MM.1S (cell line): ENCODE results near the gene ANKIB1.

ENCODE experiments used
- DNase-seq: peaks from one replicate; pipeline ENCODE4 v3.0.0-alpha.2; 2015
- H2AFZ ChIP-seq: fragments of 300-600 bp; sonication (generic); 2 replicates; pipeline ENCODE4 v1.6.0; 2016; ENCODE audit warnings: antibody characterized with exemption, low read length
- H3F3A ChIP-seq: fragments of 300-600 bp; sonication (generic); 2 replicates; pipeline ENCODE4 v1.6.1; 2016; ENCODE audit warnings: mild to moderate bottlenecking, antibody characterized with exemption, low read length, moderate library complexity, mixed read lengths; ENCODE audit not compliant: insufficient read depth
- H3K27ac ChIP-seq: fragments of 300-600 bp; sonication (generic); 2 replicates; pipeline ENCODE4 v1.5.1; 2016; ENCODE audit warnings: mild to moderate bottlenecking, low read length
- H3K27me3 ChIP-seq: fragments of 300-600 bp; sonication (generic); replicated peaks from 2 replicates; pipeline ENCODE4 v1.6.0; 2016; ENCODE audit warnings: low read length; ENCODE audit not compliant: insufficient read depth
- H3K36me3 ChIP-seq: fragments of 300-600 bp; sonication (generic); replicated peaks from 2 replicates; pipeline ENCODE4 v1.6.1; 2016; ENCODE audit warnings: mild to moderate bottlenecking, low read length, mixed read lengths; ENCODE audit not compliant: insufficient read depth
- H3K4me1 ChIP-seq: fragments of 300-600 bp; sonication (generic); 2 replicates; pipeline ENCODE4 v1.6.1; 2016; ENCODE audit warnings: low read length, mixed read lengths
- H3K4me2 ChIP-seq: fragments of 300-600 bp; sonication (generic); 2 replicates; pipeline ENCODE4 v1.6.0; 2016; ENCODE audit warnings: low read depth, low read length
- H3K4me3 ChIP-seq: fragments of 300-600 bp; sonication (generic); 2 replicates; pipeline ENCODE4 v1.5.1; 2016; ENCODE audit warnings: low read length, mixed read lengths
- H3K79me2 ChIP-seq: fragments of 300-600 bp; sonication (generic); 2 replicates; pipeline ENCODE4 v1.6.1; 2016; ENCODE audit warnings: mixed run types, low read length, mixed read lengths
- H3K9ac ChIP-seq: fragments of 300-600 bp; sonication (generic); 2 replicates; pipeline ENCODE4 v1.6.1; 2016; ENCODE audit warnings: low read length, mixed read lengths
- H3K9me2 ChIP-seq: fragments of 300-600 bp; sonication (generic); replicated peaks from 2 replicates; pipeline ENCODE4 v1.6.1; 2016; ENCODE audit warnings: mild to moderate bottlenecking, low read length, mixed read lengths; ENCODE audit not compliant: insufficient read depth
- H3K9me3 ChIP-seq: fragments of 300-600 bp; sonication (generic); replicated peaks from 2 replicates; pipeline ENCODE4 v1.6.1; 2016; ENCODE audit warnings: mild to moderate bottlenecking, low read length, mixed read lengths; ENCODE audit not compliant: insufficient read depth
- H4K20me1 ChIP-seq: fragments of 300-600 bp; sonication (generic); 2 replicates; pipeline ENCODE4 v1.6.1; 2016; ENCODE audit warnings: mild to moderate bottlenecking, low read length, moderate library complexity, mixed read lengths; ENCODE audit not compliant: insufficient read depth
- CTCF ChIP-seq: fragments of 300-600 bp; sonication (generic); IDR thresholded peaks from 2 replicates; pipeline ENCODE4 v1.5.1; 2016; ENCODE audit warnings: antibody characterized with exemption, low read length, mixed read lengths
- EZH2 ChIP-seq: fragments of 300-600 bp; sonication (generic); optimal IDR thresholded peaks from 2 replicates; pipeline ENCODE3; 2017; ENCODE audit warnings: low read depth, mild to moderate bottlenecking, antibody characterized with exemption, low read length, mixed read lengths
- EZH2phosphoT487 ChIP-seq: fragments of 300-600 bp; sonication (generic); IDR thresholded peaks from 2 replicates; pipeline ENCODE4 v1.6.1; 2018; ENCODE audit warnings: antibody characterized with exemption, low read length

Gene ANKIB1

DNA sequence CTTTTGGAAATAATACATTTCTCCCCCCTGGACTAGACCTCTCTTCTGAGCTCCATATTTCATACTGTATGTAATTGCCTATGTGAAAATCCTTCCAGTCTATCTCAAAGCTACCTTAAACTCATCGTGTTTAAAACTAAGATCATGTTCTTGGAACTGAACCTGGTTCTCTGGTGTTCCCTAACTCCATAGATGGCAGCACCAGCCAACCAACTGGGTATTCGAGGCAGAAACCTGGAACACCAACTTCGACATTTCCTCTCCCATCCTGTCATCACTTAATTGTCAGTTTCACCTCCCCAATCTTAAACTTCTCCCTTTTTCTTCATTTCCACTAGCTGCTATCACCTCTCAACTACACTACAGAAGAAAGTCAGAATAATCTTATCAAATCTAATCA is 87.0 kb downstream of the ANKIB1 start:
- TF ChIP-seq EZH2phosphoT487: no peak
- H3K79me2 ChIP-seq: no peaks in the 10 kb centered on the region
- no peaks in the 10 kb centered on the region for H3K9me3 ChIP-seq
- H3K36me3 ChIP-seq: no peaks in the 10 kb centered on the region
- DNase-seq: no peak
- no peaks in the 10 kb centered on the region for H3F3A ChIP-seq
- H3K4me1 ChIP-seq: no peaks in the 10 kb centered on the region
- H2AFZ ChIP-seq: no peak overlapping the region
- H4K20me1 ChIP-seq: no peaks in the 10 kb centered on the region
- no peak overlapping the region for H3K27ac ChIP-seq
- H3K9ac ChIP-seq: no peak overlapping the region
- no peaks in the 10 kb centered on the region for H3K9me2 ChIP-seq
- H3K4me3 ChIP-seq: no peak overlapping the region
- no peaks in the 10 kb centered on the region for H3K27me3 ChIP-seq
- no peak overlapping the region for H3K4me2 ChIP-seq

GRCh38 chr7:92333866-92334265 is 88.1 kb downstream of the ANKIB1 start:
- H3K4me3 ChIP-seq: no peak overlapping the region
- no peak overlapping the region for H3K9ac ChIP-seq
- TF ChIP-seq CTCF: no peak
- TF ChIP-seq EZH2phosphoT487: no peak
- TF ChIP-seq EZH2: no peak
- no peaks in the 10 kb centered on the region for H3K9me3 ChIP-seq
- H4K20me1 ChIP-seq: no peaks in the 10 kb centered on the region
- H3K27me3 ChIP-seq: no peaks in the 10 kb centered on the region
- H3K27ac ChIP-seq: no peak overlapping the region
- H3K4me2 ChIP-seq: no peak overlapping the region
- H3F3A ChIP-seq: no peaks in the 10 kb centered on the region
- H3K4me1 ChIP-seq: no peaks in the 10 kb centered on the region
- H3K9me2 ChIP-seq: no peaks in the 10 kb centered on the region
- H3K79me2 ChIP-seq: no peaks in the 10 kb centered on the region
- H3K36me3 ChIP-seq: no peaks in the 10 kb centered on the region
- H2AFZ ChIP-seq: no peak overlapping the region
- no peak for DNase-seq

- H3K4me3 ChIP-seq: no peak overlapping the region
- H4K20me1 ChIP-seq: no peaks in the 10 kb centered on the region
- no peaks in the 10 kb centered on the region for H3F3A ChIP-seq
- no peak for DNase-seq
- no peak overlapping the region for H3K9ac ChIP-seq
- H3K36me3 ChIP-seq: no peaks in the 10 kb centered on the region
- H3K27me3 ChIP-seq: no peaks in the 10 kb centered on the region
- H2AFZ ChIP-seq: no peak overlapping the region
- TF ChIP-seq EZH2: no peak
- TF ChIP-seq EZH2phosphoT487: no peak
- no peak for TF ChIP-seq CTCF
- no peaks in the 10 kb centered on the region for H3K9me2 ChIP-seq
- no peaks in the 10 kb centered on the region for H3K79me2 ChIP-seq
- no peak overlapping the region for H3K4me2 ChIP-seq
- H3K4me1 ChIP-seq: no peaks in the 10 kb centered on the region
- H3K27ac ChIP-seq: no peak overlapping the region
- no peaks in the 10 kb centered on the region for H3K9me3 ChIP-seq
Observed at GRCh38 chr7:92335574-92335973, 89.8 kb downstream of the ANKIB1 start.

DNA sequence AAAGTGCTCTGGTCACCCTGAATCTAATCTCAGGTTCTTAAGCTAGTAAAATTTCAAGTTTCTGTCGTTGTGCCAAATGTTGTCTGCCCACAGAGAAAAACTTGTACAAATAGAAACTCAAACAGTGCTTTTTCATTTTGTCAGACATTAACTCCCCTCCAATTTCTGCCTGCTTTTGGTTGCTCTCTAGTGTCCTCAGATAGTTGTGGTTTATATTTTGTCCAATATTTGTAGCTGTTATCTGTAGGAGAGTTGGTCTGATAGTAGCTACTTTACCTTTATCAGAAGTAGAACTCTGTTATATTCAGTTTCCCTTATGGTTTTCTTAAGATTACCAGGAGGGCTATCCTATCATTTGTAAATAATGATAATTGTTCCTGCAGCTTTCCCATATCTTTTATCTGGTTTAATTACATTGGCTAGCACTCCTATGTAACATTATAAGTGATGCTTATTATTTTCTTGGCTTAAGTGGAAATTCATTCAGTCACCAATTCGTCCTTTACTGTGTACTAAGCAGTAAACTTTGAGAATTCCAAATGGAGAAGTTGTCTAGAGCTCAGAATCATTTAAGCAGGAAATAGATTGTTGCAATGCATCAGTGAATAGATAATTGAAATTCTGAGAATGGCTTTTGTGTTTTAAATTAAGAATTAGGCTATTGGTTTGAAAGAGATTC is 91.0 kb downstream of the ANKIB1 start:
- no peak overlapping the region for H3K4me2 ChIP-seq
- H3K79me2 ChIP-seq: no peaks in the 10 kb centered on the region
- H3K27ac ChIP-seq: no peak overlapping the region
- H3K9me3 ChIP-seq: no peaks in the 10 kb centered on the region
- no peak overlapping the region for H3K9ac ChIP-seq
- no peaks in the 10 kb centered on the region for H3K36me3 ChIP-seq
- H3K27me3 ChIP-seq: no peaks in the 10 kb centered on the region
- H3F3A ChIP-seq: no peaks in the 10 kb centered on the region
- DNase-seq: no peak
- no peaks in the 10 kb centered on the region for H3K9me2 ChIP-seq
- H4K20me1 ChIP-seq: no peaks in the 10 kb centered on the region
- TF ChIP-seq EZH2phosphoT487: no peak
- no peak for TF ChIP-seq EZH2
- TF ChIP-seq CTCF: no peak
- H2AFZ ChIP-seq: no peak overlapping the region
- no peaks in the 10 kb centered on the region for H3K4me1 ChIP-seq
- H3K4me3 ChIP-seq: no peak overlapping the region
